Upper lobe of left lung (tissue), 4 donors: ENCODE data around the gene ATP9B.

Experiments
- CTCF ChIP-seq, 6 experiments: fragments of 450-650 bp in 4 of 6; fragments of 200-600 bp in 2 of 6; sonication (generic) in 2 of 6; IDR thresholded peaks; one replicate each; pipeline ENCODE4 v1.5.1; 2016 to 2019; ENCODE audit warnings: antibody characterized with exemption in 6 of 6
- POLR2AphosphoS5 ChIP-seq, 2 donors: sonication (generic); formaldehyde crosslinking; IDR thresholded peaks; one replicate each; pipeline ENCODE4 v1.5.1; 2017; ENCODE audit warnings: antibody characterized with exemption in 2 of 2

- TF ChIP-seq CTCF (IDR thresholded peaks at IDR 0.05) (no peak), POLR2AphosphoS5 (IDR thresholded peaks at IDR 0.05) (no peak)
Observed at GRCh38 chr18:79105455-79105854, 36.3 kb downstream of the ATP9B start.
